Epidermal melanocyte (primary cell): Measurements from ENCODE around the gene PC.

ENCODE experiments used
- DNase-seq: peaks from one replicate; pipeline ENCODE4 v3.0.0; 2011; ENCODE audit warnings: low spot score; ENCODE audit not compliant: insufficient read length

Gene PC

DNA sequence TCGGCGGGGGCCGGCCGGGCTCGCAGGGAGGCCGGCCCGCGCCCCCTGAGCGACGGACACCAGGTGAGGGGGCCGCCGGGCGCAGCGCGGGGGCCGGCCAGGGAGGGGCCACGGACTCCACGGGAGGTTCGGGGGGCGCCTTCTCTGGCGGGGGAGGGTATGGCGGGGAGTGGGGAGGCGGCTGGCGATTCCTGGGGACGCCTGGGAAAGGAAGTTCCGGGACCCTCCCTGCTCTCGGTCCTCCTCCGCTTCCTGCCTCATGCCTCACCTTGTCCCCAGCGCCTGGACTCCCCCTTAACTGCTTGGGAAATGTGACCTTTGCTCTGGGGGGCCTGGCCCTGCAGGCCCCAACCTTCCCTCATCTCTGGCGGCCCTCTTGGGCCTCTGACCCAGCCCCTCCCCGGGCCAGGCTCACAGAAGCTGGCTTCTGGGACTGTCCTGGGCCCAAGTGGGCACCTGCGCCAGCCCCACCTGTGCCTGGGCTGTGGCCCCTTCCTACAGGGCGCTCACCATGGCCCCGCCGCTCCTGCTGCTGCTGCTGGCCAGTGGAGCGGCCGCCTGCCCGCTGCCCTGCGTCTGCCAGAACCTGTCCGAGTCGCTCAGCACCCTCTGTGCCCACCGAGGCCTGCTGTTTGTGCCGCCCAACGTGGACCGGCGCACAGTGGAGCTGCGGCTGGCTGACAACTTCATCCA, 100.8 kb downstream of the PC start:
- DNase-seq: no peak

DNA sequence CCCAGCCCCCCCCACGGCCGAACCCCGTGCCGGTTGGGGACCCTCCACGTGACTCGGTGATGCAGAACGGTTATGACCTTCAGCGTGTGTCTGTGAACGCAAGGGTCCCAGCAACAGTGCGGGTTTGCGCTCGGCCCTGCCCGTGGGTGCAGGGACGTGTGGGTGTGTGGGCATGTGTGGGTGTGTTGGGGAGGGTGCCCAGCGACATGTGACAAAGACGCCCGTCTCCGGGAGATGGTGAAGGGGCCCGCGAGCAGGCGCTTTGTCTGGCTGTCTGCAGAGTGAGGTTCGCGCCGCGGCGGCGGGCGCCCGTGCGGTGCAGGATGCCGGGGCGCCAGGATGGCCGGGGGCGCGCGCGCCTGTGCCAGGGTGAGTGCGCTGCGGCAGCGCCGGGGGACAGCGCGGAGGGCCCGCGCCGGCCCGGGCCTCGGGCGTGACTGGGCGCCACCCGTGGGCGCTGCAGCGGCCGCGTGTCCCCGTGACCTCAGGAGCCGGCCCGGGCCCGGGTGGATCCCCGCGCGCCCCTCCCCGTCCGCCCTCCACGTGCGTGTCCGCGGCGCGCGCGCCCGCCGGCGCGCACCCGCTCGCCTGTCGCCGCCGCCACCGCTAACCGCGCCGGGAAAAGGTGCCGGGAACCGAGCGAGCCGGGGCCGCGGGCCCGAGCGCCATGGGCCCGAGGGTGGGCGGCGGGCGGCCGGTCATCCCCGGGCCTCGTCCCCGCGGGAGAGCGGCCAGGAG, 101.5 kb downstream of the PC start, which contains the start of gene LRFN4:
Gene LRFN4 (plus strand): TSS at position 569 of the 738 bp plus-strand sequence. CDS start 681 bp downstream, outside the sequence.
- DNase-seq: no peak

DNA sequence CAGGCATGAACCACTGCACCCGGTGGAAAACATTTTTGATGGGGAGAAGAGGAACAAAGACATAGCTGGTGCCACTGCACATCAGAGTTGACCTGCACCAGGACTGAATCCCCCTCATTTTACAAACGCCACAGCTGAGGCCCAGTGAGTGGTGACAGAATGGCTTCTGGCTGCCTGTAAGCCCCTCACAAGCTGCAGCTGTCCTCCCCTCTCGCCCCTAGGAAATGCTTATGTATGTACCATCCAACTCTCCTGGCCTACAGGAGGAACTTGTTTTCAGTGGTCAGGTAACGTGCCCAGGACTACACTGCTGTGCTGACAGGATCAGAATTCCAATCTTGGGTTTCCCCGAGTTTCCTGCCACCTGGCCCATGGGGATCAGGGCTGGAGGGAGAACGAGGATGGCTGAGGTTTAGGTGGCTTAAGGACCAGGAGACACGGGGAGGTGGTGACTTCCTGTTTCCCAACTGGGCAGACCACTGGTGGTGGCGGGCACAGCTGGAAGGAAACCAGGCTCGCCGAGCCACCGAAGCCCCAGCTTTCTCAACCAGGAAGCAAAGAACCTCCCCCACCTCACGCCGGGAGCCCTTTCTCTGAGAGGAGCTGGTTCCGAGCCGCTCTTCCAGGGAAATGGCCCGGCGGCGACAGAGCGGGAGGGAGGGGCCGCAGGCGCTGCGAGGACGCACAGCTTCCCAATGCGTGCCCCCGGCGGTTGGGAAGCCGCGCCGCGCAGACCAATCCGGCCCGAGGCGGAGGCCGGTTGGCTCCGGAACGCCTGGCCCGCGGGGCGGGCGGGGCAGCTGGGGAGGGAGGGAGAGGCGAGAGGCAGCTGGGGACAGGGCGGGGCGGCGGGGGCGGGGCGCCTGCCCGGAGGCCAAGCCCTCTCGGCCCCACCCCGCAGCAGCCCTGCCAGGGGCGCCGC, 102.3 kb downstream of the PC start:
- peak; percentile 99 for DNase-seq

DNA sequence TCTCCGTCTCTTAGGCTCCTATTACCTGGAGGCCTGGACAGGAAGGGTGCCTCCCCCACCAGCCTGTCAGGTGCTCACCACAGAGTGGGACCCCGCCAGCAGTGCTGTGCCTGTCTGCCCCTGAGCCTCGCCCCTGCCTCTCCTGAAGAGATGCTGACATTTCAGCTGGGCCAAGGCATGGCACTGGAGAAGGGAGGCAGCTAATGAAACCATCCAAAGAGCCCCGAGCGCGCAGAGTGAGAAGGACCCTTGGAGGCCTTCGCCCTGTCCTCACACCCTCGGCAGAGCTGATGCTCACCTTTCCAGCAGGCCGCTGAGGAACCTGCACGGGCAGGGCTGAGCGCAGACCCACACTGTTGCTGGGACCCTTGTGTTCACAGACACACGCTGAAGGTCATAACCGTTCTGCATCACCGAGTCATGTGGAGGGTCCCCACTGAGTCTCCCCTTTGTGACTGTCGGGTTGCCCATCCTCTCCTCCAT, 103.4 kb downstream of the PC start:
- DNase-seq: no peak

DNA sequence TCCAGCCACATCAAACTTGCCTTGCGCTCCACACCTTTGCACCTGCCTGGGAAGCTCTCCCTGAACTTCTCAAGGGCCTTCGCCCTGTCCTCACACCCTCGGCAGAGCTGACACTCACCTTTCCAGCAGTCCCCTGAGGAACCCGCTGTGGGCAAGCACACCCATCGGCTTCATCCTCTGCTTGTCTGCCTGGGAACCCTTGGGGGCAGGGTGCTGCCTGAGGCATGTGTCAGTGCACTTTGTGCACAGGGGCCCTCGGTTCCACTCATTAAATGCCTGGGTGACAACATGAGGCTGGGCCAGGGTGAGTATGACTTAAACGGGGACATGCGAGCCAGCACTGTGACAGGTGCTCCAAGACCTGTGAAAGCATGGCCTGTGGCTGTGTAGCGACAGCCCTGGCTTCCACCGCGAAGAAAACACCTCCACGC, 103.9 kb downstream of the PC start:
- no peak for DNase-seq

DNA sequence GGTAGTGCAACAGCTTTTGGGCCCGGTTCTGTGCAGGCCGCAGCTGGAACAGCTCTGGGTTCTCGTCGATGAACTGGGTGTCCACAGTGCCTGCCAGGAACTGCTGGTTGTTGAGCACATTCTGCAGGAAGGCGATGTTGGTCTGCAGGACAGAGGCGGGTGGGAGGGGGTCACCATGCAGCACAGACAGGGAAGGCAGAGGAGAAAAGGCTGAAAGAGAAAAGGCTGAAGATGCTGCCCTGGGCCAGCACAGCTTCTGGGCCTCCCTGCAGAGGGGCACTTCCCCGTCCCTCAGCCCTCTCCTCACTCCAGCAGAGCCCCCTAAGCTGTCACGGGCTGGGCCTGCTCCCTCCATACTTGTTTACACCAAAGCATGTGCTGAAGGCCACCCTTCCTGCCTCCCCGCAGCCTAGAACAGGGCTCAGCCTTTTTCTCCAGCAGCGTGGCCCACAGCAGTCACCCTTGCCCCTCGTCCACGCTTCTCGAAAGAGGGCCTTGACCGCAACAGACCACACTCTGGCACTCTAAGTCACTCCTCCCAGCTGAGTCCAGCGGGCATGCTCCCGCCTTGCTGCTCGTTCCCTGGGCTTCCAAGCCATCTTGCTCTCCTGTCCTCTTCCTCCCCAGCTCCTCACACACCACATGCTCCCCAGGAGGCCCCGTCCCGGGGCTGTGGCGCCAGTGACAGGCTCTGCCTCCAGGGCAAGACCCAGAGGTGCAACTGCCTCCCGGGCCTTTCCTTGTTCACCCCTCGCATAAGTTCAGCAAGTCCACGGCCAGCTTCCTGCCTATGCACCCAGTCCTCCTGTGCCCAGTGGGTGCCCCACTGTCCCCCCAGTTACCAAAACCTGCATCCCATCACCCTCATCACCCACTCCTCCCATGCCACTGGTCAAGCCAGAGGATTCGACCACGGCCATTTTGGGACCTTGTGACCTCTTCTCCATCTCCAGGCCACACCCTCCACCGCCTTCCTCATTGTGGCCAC, 104.6 kb downstream of the PC start:
- DNase-seq: no peak

DNA sequence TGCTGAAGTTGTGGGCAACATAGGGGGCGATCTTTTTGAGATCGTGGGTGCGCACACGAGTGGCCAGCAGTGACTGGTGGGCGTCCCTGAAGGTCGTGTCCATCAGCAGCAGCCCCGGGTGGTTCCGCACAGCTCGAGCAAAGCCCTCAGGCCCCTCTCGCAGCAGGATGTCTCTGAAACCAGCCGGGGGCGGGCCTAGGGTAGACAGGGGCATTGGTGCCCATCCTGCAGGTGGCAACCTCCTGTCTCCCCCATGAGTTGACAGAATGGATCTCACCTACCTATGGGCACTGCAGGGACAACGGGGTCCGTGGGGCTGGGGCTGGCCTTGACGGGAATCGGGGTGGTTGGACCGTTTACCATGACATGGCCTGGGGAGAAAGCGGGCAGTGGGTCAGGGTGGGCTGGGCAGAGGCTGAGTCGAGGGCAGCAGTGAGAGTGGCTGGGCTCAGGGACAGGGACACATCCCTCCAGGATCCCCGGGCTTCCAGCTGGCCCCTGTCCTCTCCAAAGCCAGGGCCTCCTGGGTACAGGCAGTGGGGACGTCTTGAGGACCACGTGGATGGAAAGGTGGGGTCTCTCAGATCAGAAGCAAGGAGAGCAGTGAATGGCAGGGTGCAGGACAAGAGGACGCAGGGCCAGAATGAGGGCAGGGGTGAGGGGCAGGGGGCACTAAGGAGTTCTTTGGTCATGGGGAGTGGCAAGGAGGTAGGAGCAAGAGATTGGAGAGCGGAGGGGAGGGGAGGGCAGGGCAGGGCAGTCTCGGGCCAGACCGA, 105.5 kb downstream of the PC start:
- DNase-seq: no peak

DNA sequence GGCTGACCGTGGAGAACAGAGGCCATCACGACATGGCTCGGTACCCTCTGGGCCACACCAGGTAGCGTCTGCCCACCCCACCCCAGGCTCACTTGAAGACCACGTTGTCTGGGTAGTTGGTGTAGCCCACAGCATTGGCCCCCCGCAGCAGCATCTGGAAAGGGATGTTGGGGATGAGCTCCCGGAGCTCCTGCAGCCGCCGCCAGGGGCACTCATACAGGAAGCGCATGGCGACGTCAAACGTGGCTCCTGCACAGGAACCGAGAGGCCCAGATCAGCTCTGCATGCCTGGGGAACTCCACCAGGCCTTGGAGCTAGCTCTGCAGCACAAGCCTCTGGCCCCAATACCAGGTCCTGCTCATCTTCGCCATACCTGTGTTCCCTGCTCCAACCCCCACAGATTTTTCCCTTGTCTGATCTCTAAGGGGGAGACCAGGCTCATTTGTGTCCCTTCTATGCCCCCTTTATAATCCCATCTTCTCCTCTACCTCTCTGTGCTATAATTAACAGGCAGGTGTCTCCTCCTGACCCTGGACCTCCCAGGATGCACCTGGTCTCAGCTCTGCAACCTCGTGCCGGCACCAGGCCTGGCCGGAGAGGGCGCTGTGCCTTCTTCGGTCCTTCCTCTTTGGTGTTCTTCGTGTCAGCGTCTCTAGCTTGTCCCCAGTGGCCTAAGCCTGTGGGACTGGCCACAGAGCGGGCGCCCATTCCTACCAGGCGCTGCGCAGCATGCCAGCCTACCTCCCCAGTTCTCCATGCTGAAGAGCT, 106.3 kb downstream of the PC start:
- no peak for DNase-seq

DNA sequence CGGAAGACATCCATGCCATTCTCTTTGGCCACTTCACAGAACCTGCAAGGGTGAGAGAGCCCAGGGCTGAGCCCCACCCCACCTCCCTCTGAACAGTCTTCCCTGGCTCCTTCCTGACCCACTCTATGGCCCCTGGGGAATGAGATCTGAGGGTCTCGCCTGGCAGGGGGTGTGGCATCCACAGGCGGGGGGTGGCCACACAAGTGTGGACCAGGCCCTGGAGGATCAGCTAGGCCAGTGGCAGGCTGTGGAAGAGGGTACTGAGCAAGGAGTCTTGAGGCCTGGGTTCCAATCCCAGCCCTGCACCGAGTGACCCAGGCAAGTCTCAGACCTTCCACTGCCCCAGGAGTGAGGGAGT, 107.0 kb downstream of the PC start:
- DNase-seq: no peak

DNA sequence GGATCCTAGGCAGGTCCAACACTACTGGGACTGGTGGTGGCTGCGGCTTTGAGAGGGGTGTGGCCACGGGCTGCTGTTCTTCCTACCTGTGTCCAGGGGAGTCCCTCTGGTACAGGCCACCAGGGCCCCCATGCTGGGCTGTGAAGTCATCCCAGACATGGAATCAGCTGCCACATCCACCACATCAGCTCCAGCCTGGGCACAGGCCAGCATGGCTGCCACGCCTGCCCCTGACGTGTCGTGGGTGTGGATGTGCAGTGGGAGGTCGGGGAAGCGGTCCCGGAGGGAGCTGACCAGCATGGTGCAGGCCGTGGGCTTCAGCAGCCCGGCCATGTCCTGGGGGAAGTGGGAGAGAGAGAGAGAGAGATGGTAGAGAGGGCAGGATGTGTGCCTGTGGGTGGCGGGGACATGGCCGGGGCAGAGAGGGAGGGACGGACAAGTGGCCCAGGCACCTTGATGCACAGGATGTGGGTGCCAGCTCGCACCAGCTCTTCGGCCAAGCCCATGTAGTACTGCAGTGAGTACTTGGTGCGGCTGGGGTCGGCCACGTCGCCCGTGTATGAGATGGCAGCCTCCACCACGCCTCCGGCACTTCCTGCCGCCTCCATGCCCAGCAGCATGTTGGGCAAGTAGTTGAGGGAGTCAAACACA, 107.5 kb downstream of the PC start:
- DNase-seq: no peak

DNA sequence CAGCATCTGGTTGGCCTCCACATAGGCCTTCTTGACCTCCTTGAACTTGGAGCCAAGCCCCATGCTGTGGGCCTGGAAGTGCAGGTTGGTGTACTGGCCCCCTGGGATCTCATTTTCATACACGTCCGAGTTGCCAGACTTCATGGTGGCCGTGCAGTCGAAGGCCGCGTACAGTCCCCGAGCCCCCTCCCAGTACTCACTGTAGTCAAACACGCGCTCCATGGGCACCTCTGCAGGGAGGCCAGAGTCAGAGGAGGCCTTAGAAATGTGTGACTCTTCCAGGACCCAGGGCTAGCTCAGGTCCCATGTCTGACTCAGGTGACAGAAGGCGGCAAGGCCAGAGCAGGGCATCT, 108.0 kb downstream of the PC start:
- no peak for DNase-seq

DNA sequence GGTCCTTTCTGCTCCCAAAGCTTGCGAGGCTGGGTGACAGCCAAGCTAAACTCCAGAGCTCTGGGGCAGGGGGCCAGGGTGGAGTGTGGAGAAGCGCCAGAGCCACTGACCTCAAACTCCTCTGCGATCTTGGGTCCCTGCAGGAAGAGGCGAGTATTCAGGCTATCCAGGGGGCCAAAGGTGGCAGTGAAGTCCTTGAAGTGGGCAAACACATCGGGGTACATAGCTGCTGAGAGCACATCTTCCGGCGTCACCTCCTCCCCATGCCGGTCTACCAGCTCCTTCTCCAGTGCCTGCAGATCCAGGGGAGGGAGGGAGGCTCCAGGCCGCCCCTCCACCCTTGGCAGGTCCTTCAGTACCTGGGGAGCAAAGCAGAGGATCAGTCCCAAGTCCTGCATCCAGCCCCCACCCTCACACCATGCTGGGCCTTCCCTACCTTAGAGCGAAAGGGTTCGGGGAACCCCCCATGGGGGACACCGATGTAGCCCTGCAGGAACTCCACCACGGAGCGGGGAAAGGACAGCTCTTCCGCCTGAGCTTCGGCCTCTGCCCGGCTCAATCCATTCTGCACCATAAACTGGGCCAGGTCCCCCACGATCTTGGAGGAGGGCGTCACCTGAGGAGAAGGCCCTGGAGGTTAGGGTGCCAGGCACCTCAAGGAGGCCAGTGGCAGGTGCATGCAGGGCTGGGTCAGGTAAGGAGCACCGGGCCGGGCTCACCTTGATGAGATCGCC, 108.5 kb downstream of the PC start:
- no peak for DNase-seq

DNA sequence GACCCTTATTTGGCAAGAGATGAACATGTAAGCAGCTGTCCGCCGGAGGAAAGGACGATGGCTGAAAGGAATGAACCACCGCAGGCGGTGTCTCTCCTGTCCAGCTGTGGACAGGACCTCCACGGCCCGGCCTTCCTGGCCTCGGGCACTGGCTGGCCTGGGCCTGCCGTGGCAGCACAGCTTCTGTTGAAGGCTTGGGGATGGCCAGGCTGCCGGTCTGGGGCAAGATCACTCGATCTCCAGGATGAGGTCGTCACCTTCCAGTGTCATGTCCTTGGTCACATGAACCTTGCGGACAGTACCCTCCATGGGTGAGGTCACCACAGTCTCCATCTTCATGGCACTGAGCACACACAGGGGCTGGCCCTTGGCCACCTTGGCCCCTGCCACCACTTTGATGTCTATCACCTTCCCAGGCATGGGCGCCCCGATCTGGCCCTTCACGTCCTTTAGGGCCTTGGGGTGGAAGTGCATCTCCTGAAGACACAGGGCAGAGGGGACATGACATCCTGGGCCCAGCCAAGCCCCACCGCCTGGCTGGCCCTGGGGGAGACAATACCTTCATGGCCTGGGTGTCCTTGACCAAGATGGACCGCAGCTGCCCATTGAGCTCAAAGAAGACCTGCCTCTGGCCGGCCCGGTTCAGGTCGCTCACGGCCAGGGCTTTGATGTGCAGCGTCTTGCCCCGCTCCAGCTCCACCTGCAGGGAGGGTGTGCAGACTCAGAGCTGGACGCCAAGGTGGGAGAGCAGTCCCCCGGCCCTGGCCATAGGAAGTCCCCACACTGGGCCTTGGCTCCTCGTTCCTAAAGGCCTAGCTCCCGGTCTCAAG, 109.3 kb downstream of the PC start:
- DNase-seq: no peak

DNA sequence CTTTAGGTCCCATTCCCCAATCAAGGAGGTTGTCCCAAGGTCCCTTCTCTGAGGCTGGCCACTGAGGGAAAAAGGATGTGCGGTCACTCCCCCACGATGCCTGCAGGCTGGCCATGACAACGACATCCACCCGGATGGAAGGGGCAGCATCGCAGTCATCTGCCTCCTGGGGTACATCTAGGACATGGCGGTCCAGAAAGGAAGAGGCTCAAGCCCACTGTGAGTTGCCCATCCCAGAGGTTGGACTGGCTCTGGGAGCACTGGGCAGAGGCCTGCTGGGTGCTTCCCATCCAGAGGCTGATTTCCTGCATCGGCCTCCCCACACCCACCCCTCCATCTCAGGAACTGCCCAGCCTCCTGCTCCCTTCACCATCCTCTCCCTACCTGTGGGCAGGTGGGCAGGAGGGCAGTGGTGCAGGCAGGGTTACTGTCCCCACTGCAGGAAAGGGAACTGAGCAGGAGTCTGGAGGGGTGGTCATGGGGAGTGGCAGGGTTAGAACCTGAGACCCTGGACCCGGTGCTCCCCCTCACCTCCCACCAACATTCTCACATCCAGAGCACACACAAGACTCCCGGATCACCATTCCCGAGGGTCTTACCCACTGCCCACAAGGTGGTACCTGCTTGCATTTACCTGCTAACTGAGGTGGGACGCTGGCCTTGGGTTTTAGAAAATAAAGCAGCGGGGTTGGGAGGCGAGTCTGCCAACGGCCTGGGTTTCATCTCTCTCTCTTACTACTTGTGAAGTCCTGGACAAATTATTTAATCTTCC, 110.5 kb downstream of the PC start:
- DNase-seq: no peak

DNA sequence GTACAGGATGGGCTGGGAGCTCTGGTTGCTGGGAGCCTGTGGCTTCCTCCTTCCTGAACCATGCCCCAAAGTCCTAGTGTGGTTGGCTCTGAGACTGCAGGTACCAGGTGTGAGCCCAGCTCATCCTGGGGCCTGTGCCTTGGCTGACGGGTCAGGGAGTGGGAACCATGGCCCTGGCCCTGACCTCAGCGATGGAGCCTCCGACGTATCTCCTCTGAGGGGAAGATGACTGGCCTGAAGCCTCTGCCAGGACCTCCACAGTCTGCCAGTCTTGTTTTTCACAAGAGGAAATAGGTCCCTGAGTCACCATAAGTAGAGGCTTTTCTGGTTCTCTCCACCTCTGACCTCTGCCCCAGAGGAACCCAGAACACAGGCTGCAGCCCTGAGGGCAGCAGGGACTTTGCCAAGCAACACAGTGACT, 111.5 kb downstream of the PC start:
- DNase-seq: no peak

DNA sequence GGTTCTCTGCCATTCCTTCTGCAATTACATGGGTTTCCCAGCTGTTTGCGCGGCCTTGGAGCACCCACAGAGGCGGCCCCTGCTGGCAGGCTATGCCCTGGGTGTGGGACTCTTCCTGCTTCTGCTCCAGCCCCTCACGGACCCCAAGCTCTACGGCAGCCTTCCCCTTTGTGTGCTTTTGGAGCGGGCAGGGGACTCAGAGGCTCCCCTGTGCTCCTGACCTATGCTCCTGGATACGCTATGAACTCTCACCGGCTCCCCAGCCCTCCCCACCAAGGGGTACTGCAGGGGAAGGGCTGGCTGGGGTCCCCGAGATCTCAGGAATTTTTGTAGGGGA, 112.3 kb downstream of the PC start:
- DNase-seq: no peak
